Transverse colon (tissue), 4 donors: ENCODE results near the gene GPR108.

ENCODE experiments used
- CTCF ChIP-seq, 5 experiments: fragments of 200-600 bp in 3 of 5; fragments of 450-650 bp in 2 of 5; sonication (generic) in 3 of 5; IDR thresholded peaks; 1 replicate in 2 of 5; 2 replicates in 3 of 5; pipeline ENCODE4 v1.5.1; 2016 to 2017; ENCODE audit warnings: antibody characterized with exemption in 5 of 5, inconsistent platforms in 3 of 5, mild to moderate bottlenecking in 2 of 5, moderate library complexity in 1 of 5
- POLR2A ChIP-seq: fragments of 450-650 bp; IDR thresholded peaks from one replicate; pipeline ENCODE4 v1.6.1; 2016; ENCODE audit warnings: antibody characterized with exemption, mild to moderate bottlenecking, moderate library complexity
- POLR2AphosphoS5 ChIP-seq, 3 donors: sonication (generic); formaldehyde crosslinking; IDR thresholded peaks; one replicate each; pipeline ENCODE4 v1.6.1; 2016; ENCODE audit warnings: antibody characterized with exemption in 3 of 3

GRCh38 chr19:6706633-6706958, 30.8 kb downstream of the GPR108 start:
- TF ChIP-seq CTCF (IDR thresholded peaks at IDR 0.05) (no peak), POLR2AphosphoS5 (IDR thresholded peaks at IDR 0.05) (no peak), POLR2A (no peak)
